CD4-positive, CD25-positive, alpha-beta regulatory T cell (primary cell): ENCODE results near the gene RBM48. TPM values are rescaled to one million over a fixed set of nuclear protein-coding genes. Genes with fewer than 3 reads are reported as not detected.
"Not testable (repeated sequence)": the region's sequence is repeated elsewhere in the genome, so short reads cannot be mapped to it uniquely, and the experiment has no call there.

Experiments
- ATAC-seq, 2 donors: fragments of 150-1000 bp; cut with Tn5 transposase; one replicate each; pipeline ENCODE4 v1.10.0; 2021; ENCODE audit warnings: low read depth in 2 of 2, moderate number of reproducible peaks in 2 of 2, moderate library complexity in 1 of 2
- DNase-seq, 3 donors: peaks; one replicate each; pipeline versions ENCODE4 v3.0.0 to v3.0.0-alpha.2; 2012 to 2022; ENCODE audit warnings: mixed read lengths in 1 of 3
- H3K27ac ChIP-seq: one replicate; pipeline ENCODE4 v1.7.0; 2013; ENCODE audit warnings: mild to moderate bottlenecking, low read length; ENCODE audit not compliant: insufficient read depth, poor library complexity, severe bottlenecking
- H3K27me3 ChIP-seq: one replicate; pipeline ENCODE4 v1.7.0; 2013; ENCODE audit warnings: low read length; ENCODE audit not compliant: control insufficient read depth, insufficient read depth
- H3K36me3 ChIP-seq: one replicate; pipeline ENCODE4 v1.7.0; 2013; ENCODE audit warnings: mild to moderate bottlenecking, low read length, moderate library complexity; ENCODE audit not compliant: control insufficient read depth, insufficient read depth
- H3K4me1 ChIP-seq: 2 replicates; pipeline ENCODE4 v1.7.0; 2013; ENCODE audit warnings: mild to moderate bottlenecking, low read length; ENCODE audit not compliant: insufficient read depth, control insufficient read depth, poor library complexity, severe bottlenecking
- H3K4me3 ChIP-seq: one replicate; pipeline ENCODE4 v1.7.0; 2013; ENCODE audit warnings: low read depth, mild to moderate bottlenecking, low read length, moderate library complexity
- H3K9me3 ChIP-seq, 2 experiments: 1 replicate in 1 of 2; 2 replicates in 1 of 2; pipeline ENCODE4 v1.7.0; 2013; ENCODE audit warnings: low read length in 2 of 2, mild to moderate bottlenecking in 1 of 2, moderate library complexity in 1 of 2; ENCODE audit not compliant: control insufficient read depth in 2 of 2
- H3K27ac Mint-ChIP-seq, 3 donors: one replicate each; pipeline ENCODE4 v1.8.0; 2020 to 2022; ENCODE audit warnings: mild to moderate bottlenecking in 3 of 3, mixed read lengths in 3 of 3, moderate library complexity in 2 of 3
- H3K27me3 Mint-ChIP-seq: one replicate; pipeline ENCODE4 v1.8.0; 2022; ENCODE audit warnings: mild to moderate bottlenecking, mixed read lengths
- H3K36me3 Mint-ChIP-seq: one replicate; pipeline ENCODE4 v1.8.0; 2020; ENCODE audit warnings: mixed read lengths
- H3K4me1 Mint-ChIP-seq, 4 donors: one replicate each; pipeline ENCODE4 v1.8.0; 2020 to 2022; ENCODE audit warnings: mixed read lengths in 4 of 4, mild to moderate bottlenecking in 1 of 4
- H3K4me3 Mint-ChIP-seq, 4 donors: one replicate each; pipeline ENCODE4 v1.8.0; 2020 to 2022; ENCODE audit warnings: mild to moderate bottlenecking in 4 of 4, mixed read lengths in 4 of 4, moderate library complexity in 3 of 4
- H3K9me3 Mint-ChIP-seq, 7 donors: one replicate each; pipeline ENCODE4 v1.8.0; 2020 to 2022; ENCODE audit warnings: mixed read lengths in 7 of 7, mild to moderate bottlenecking in 3 of 7, moderate library complexity in 2 of 7
- polyA plus RNA-seq, 4 donors: library from polyadenylated mRNA; unstranded; fragments of 300-500 nt; fragmentation: Illumina TruSeq; gene quantifications; one replicate each; pipeline ENCODE4 v1.2.3, GENCODE V29; 2021
- total RNA-seq: library from RNA; stranded (reverse); gene quantifications from one replicate; pipeline ENCODE4 v1.2.3, GENCODE V29; 2022

RBM48 gene
- total RNA-seq (33.7 TPM), polyA plus RNA-seq (10 to 100 TPM; 30.0 to 51.6 (median 38.7) TPM)

DNA sequence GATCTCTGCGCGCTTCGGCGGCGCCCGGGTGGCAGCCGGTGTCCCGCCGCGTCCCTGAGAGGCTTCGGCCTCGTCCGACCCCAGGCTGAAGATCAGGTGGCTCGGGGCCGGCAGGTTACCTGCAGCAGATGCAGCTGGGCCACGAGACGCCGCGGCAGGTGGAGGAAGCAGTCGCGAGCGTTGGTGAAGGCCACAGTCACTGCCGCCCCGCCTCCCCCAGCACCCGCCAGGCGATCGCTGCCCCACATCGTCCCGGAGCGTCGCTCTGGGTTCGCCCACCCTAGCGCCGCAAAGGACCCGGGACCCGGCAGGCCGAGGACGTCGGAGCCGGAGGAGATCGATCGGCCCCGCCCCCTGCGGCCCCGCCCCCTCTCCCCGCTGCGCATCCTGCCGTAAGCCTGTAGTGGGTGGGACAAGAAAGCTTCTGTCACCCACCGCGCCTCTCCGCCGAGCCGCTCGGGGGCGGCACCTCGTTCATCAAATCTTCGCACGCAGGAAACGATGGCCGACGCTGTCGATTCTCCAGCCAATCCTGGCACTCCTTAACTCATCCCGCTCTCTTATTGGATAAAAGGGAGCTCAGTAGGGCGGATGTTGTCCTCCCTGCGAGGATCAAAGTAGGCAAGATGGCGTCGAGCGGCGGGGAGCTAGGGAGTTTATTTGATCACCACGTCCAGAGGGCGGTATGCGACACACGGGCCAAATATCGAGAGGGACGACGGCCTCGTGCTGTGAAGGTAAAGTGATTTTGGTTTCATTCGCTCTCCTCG is at the start of gene RBM48, which contains the start of gene PEX1:
Gene RBM48, plus strand, starts transcription at position 608 of the 770 bp plus-strand sequence. Its CDS starts 19 bp downstream, at position 627.
Gene PEX1, minus strand, starts transcription at position 333 of the 770 bp plus-strand sequence. Its CDS starts 85 bp downstream, at position 248.
- Histone ChIP-seq H3K36me3 (peaks cover 28% of the 10 kb centered on the region), H3K4me3 (peak within 1 kb of the TSS; percentile 99), H3K9me3 (no peaks in the 10 kb centered on the region), H3K27me3 (no peaks in the 10 kb centered on the region), H3K4me1 (peaks cover 15% of the 10 kb centered on the region), H3K27ac (peak within 1 kb of the TSS; percentile 95)
- H3K4me1 Mint-ChIP-seq: peaks cover 7 to 64% (median 33%) of the 10 kb centered on the region in 4 donors
- H3K36me3 Mint-ChIP-seq: peaks cover 24% of the 10 kb centered on the region
- ATAC-seq: peak; percentile 93 to 97
- H3K4me3 Mint-ChIP-seq: peak within 1 kb of the TSS; percentile 89 to 98 (median 90)
- peak within 1 kb of the TSS; percentile 96 to 98 (median 98) for H3K27ac Mint-ChIP-seq
- H3K9me3 Mint-ChIP-seq: no peaks in the 10 kb centered on the region
- H3K27me3 Mint-ChIP-seq: no peaks in the 10 kb centered on the region
- peak; percentile 94 to 100 (median 97) for DNase-seq

GRCh38 chr7:92479146-92479545 is 49.4 kb upstream of the RBM48 start:
- H3K4me1 ChIP-seq, H3K9me3 ChIP-seq, H3K4me3 ChIP-seq, H3K27ac ChIP-seq, H3K9me3 Mint-ChIP-seq, H3K36me3 Mint-ChIP-seq, H3K27me3 ChIP-seq, H3K4me1 Mint-ChIP-seq, H3K27me3 Mint-ChIP-seq, H3K36me3 ChIP-seq, DNase-seq, ATAC-seq, H3K4me3 Mint-ChIP-seq, H3K27ac Mint-ChIP-seq: not testable (repeated sequence)

- H3K36me3 Mint-ChIP-seq: peaks cover 14% of the 10 kb centered on the region
- H3K4me3 ChIP-seq, DNase-seq, H3K9me3 ChIP-seq, H3K4me1 ChIP-seq, H3K4me3 Mint-ChIP-seq, H3K27me3 Mint-ChIP-seq, H3K9me3 Mint-ChIP-seq, H3K27me3 ChIP-seq, H3K4me1 Mint-ChIP-seq, ATAC-seq, H3K27ac Mint-ChIP-seq, H3K27ac ChIP-seq: not testable (repeated sequence)
- H3K36me3 ChIP-seq: peaks cover 29% of the 10 kb centered on the region
Observed at GRCh38 chr7:92483624-92484023, 45.0 kb upstream of the RBM48 start.

GRCh38 chr7:92484226-92484625 is 44.4 kb upstream of the RBM48 start:
- H3K27me3 Mint-ChIP-seq, H3K27ac Mint-ChIP-seq, H3K27me3 ChIP-seq, H3K27ac ChIP-seq, H3K9me3 Mint-ChIP-seq, H3K4me1 Mint-ChIP-seq, H3K4me3 Mint-ChIP-seq, H3K4me1 ChIP-seq, DNase-seq, ATAC-seq, H3K9me3 ChIP-seq, H3K4me3 ChIP-seq: not testable (repeated sequence)
- peaks cover 33% of the 10 kb centered on the region for H3K36me3 ChIP-seq
- H3K36me3 Mint-ChIP-seq: peaks cover 14% of the 10 kb centered on the region

- Histone ChIP-seq H3K4me3 (no peak overlapping the region), H3K36me3 (peaks cover 44% of the 10 kb centered on the region), H3K4me1 (no peaks in the 10 kb centered on the region), H3K9me3 (no peaks in the 10 kb centered on the region), H3K27me3 (no peaks in the 10 kb centered on the region), H3K27ac (no peak overlapping the region)
- no peak overlapping the region for H3K4me3 Mint-ChIP-seq
- no peak overlapping the region for H3K27ac Mint-ChIP-seq
- no peaks in the 10 kb centered on the region for H3K9me3 Mint-ChIP-seq
- ATAC-seq (no peak), DNase-seq (no peak)
- H3K4me1 Mint-ChIP-seq: no peaks in the 10 kb centered on the region
- H3K36me3 Mint-ChIP-seq: peaks cover 17% of the 10 kb centered on the region
- H3K27me3 Mint-ChIP-seq: no peaks in the 10 kb centered on the region
Observed at GRCh38 chr7:92485267-92485892, 43.2 kb upstream of the RBM48 start.

- Mint-ChIP-seq H3K36me3 (peaks cover 22% of the 10 kb centered on the region), H3K4me3 (no peak overlapping the region), H3K4me1 (peaks cover 0 to 1% (median 0%) of the 10 kb centered on the region in 4 donors), H3K27me3 (no peaks in the 10 kb centered on the region), H3K27ac (no peak overlapping the region), H3K9me3 (no peaks in the 10 kb centered on the region)
- no peaks in the 10 kb centered on the region for H3K9me3 ChIP-seq
- H3K4me3 ChIP-seq: no peak overlapping the region
- H3K27me3 ChIP-seq: no peaks in the 10 kb centered on the region
- H3K36me3 ChIP-seq: peaks cover 50% of the 10 kb centered on the region
- DNase-seq (no peak), ATAC-seq (no peak)
- no peak overlapping the region for H3K27ac ChIP-seq
- no peaks in the 10 kb centered on the region for H3K4me1 ChIP-seq
Observed at GRCh38 chr7:92485974-92486373, 42.6 kb upstream of the RBM48 start.

DNA sequence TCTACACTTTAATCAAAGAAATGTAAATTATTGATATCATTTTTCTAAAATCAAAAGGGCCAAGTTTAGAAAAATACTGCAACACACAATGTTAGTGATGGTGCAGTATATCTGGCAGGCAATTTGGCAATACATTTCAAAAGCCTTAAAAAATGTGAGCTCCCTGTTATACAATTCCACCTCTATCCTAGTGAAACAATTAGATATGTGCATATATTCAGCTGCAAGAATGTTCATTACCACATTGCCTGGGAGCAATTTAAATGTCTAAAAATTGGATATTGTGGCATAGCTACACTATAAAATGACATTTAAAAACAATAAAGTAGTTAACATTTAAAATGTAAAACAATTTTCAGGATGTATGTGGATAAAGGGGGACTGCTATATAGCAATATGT is 40.8 kb upstream of the RBM48 start:
- no peaks in the 10 kb centered on the region for H3K9me3 ChIP-seq
- Mint-ChIP-seq H3K27ac (no peak overlapping the region), H3K27me3 (no peaks in the 10 kb centered on the region), H3K4me1 (peaks cover 0 to 4% (median 0%) of the 10 kb centered on the region in 4 donors), H3K4me3 (no peak overlapping the region), H3K36me3 (peaks cover 34% of the 10 kb centered on the region), H3K9me3 (no peaks in the 10 kb centered on the region)
- ATAC-seq (no peak), DNase-seq (no peak)
- H3K4me3 ChIP-seq: no peak overlapping the region
- H3K4me1 ChIP-seq: no peaks in the 10 kb centered on the region
- H3K27ac ChIP-seq: no peak overlapping the region
- H3K36me3 ChIP-seq: peaks cover 68% of the 10 kb centered on the region
- H3K27me3 ChIP-seq: no peaks in the 10 kb centered on the region
